Measurements from ENCODE around the gene NUDT2.
"Not testable (repeated sequence)": the region's sequence is repeated elsewhere in the genome, so short reads cannot be mapped to it uniquely, and the experiment has no call there.

The NUDT2 gene

GRCh38 chr9:34368796-34369195, 39.4 kb downstream of the NUDT2 start:
- not testable (repeated sequence) for DNase-seq (ENCODE audit: insufficient read length, low spot score); FAIRE-seq

GRCh38 chr9:34369636-34370035, 40.3 kb downstream of the NUDT2 start:
- DNase-seq (ENCODE audit: insufficient read length, low spot score) (no peak), FAIRE-seq (no peak)

GRCh38 chr9:34370335-34370969, 41.1 kb downstream of the NUDT2 start:
- FAIRE-seq (no peak), DNase-seq (ENCODE audit: insufficient read length, low spot score) (no peak)

GRCh38 chr9:34370970-34371880, 41.9 kb downstream of the NUDT2 start:
- DNase-seq (ENCODE audit: insufficient read length, low spot score), result no peak
- FAIRE-seq, result no peak

GRCh38 chr9:34371886-34372466, 42.6 kb downstream of the NUDT2 start:
- FAIRE-seq, result no peak
- no peak for DNase-seq (ENCODE audit: insufficient read length, low spot score)

- FAIRE-seq (no peak), DNase-seq (ENCODE audit: insufficient read length, low spot score) (no peak)
Measured at GRCh38 chr9:34372467-34373011, 43.2 kb downstream of the NUDT2 start.

GRCh38 chr9:34373749-34374148, 44.4 kb downstream of the NUDT2 start:
- DNase-seq (ENCODE audit: insufficient read length, low spot score), result no peak

GRCh38 chr9:34374339-34374738, 45.0 kb downstream of the NUDT2 start:
- FAIRE-seq (no peak), DNase-seq (ENCODE audit: insufficient read length, low spot score) (no peak)

More at GRCh38 chr9:34373749-34374148, 44.4 kb downstream of the NUDT2 start:
- no peak for FAIRE-seq

GRCh38 chr9:34374905-34375552, 45.7 kb downstream of the NUDT2 start:
- no peak for FAIRE-seq
- DNase-seq (ENCODE audit: insufficient read length, low spot score), result no peak

- DNase-seq (ENCODE audit: insufficient read length, low spot score) (peak; percentile 52), FAIRE-seq (peak; percentile 4)
Measured at GRCh38 chr9:34375901-34376595, 46.7 kb downstream of the NUDT2 start.

GRCh38 chr9:34376596-34377403, 47.4 kb downstream of the NUDT2 start, which contains the start of gene MYORG:
Gene MYORG (minus strand): TSS chr9:34376898. CDS start chr9:34372943, 3,955 bp downstream.
- peak; percentile 80 for FAIRE-seq
- peak; percentile 96 for DNase-seq (ENCODE audit: insufficient read length, low spot score)

GRCh38 chr9:34377404-34377746, 48.0 kb downstream of the NUDT2 start:
- FAIRE-seq (no peak), DNase-seq (ENCODE audit: insufficient read length, low spot score) (no peak)

- DNase-seq (ENCODE audit: insufficient read length, low spot score) (no peak), FAIRE-seq (no peak)
Measured at GRCh38 chr9:34378376-34379060, 49.1 kb downstream of the NUDT2 start.

- peak; percentile 67 for DNase-seq (ENCODE audit: insufficient read length, low spot score)
- FAIRE-seq, result no peak
Measured at GRCh38 chr9:34379334-34380033, 50.1 kb downstream of the NUDT2 start.

- FAIRE-seq (no peak), DNase-seq (ENCODE audit: insufficient read length, low spot score) (no peak)
Measured at GRCh38 chr9:34380034-34380510, 50.7 kb downstream of the NUDT2 start.

GRCh38 chr9:34380511-34381315, 51.3 kb downstream of the NUDT2 start:
- DNase-seq (ENCODE audit: insufficient read length, low spot score) (no peak), FAIRE-seq (no peak)

- no peak for DNase-seq (ENCODE audit: insufficient read length, low spot score)
- FAIRE-seq, result no peak
Measured at GRCh38 chr9:34381323-34381722, 52.0 kb downstream of the NUDT2 start.
